ENCODE data around the gene AGAP2.

The AGAP2 gene

GRCh38 chr12:57732726-57733593 is 5.6 kb downstream of the AGAP2 start:
- no peak overlapping the region for H3K27ac ChIP-seq
- no peak overlapping the region for H3K4me2 ChIP-seq (ENCODE audit: low read length)
- H3K27me3 ChIP-seq (ENCODE audit: control insufficient read depth, insufficient read depth, low read length), result no peaks in the 10 kb centered on the region
- H2AFZ ChIP-seq, result no peak overlapping the region
- no peaks in the 10 kb centered on the region for H3K36me3 ChIP-seq (ENCODE audit: control insufficient read depth, insufficient read depth, low read length)
- no peaks in the 10 kb centered on the region for H3K9me3 ChIP-seq (ENCODE audit: control insufficient read depth, low read length)
- peaks cover 19% of the 10 kb centered on the region for H3K4me1 ChIP-seq
- H3K4me3 ChIP-seq (ENCODE audit: low read depth, low read length), result no peak overlapping the region
- H3K79me2 ChIP-seq, result no peaks in the 10 kb centered on the region
- H3K9ac ChIP-seq, result no peak overlapping the region
- TF ChIP-seq, protein P1, sequence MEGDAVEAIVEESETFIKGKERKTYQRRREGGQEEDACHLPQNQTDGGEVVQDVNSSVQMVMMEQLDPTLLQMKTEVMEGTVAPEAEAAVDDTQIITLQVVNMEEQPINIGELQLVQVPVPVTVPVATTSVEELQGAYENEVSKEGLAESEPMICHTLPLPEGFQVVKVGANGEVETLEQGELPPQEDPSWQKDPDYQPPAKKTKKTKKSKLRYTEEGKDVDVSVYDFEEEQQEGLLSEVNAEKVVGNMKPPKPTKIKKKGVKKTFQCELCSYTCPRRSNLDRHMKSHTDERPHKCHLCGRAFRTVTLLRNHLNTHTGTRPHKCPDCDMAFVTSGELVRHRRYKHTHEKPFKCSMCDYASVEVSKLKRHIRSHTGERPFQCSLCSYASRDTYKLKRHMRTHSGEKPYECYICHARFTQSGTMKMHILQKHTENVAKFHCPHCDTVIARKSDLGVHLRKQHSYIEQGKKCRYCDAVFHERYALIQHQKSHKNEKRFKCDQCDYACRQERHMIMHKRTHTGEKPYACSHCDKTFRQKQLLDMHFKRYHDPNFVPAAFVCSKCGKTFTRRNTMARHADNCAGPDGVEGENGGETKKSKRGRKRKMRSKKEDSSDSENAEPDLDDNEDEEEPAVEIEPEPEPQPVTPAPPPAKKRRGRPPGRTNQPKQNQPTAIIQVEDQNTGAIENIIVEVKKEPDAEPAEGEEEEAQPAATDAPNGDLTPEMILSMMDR (IDR thresholded peaks at IDR 0.05), result no peak

DNA sequence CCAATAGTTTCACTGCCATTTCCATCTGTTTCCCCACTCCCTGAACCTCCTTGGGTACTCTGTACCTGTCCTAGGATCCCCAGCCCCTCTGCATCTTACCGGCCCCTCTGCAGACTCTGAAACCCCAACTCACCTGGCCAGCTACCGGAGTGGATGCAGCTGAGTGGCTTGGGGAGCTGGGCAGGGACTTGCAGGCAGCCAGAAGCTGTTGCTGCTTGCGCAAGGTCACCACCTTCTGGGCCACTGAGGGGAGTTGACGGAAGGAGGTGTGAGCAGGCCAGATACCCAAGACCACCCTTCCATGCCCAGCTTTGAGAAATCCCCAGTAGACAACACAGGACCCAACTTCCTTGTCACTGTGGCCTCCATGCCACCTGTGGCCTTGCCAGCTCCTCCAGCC is 6.3 kb downstream of the AGAP2 start:
- Histone ChIP-seq H3K36me3 (ENCODE audit: control insufficient read depth, insufficient read depth, low read length) (no peaks in the 10 kb centered on the region), H2AFZ (no peak overlapping the region), H3K4me1 (peaks cover 18% of the 10 kb centered on the region), H3K9me3 (ENCODE audit: control insufficient read depth, low read length) (no peaks in the 10 kb centered on the region), H3K4me3 (ENCODE audit: low read depth, low read length) (no peak overlapping the region), H3K4me2 (ENCODE audit: low read length) (no peak overlapping the region), H3K9ac (no peak overlapping the region), H3K27ac (no peak overlapping the region), H3K79me2 (no peaks in the 10 kb centered on the region), H3K27me3 (ENCODE audit: control insufficient read depth, insufficient read depth, low read length) (no peaks in the 10 kb centered on the region)
- TF ChIP-seq, protein P1 (IDR thresholded peaks at IDR 0.05), result no peak

DNA sequence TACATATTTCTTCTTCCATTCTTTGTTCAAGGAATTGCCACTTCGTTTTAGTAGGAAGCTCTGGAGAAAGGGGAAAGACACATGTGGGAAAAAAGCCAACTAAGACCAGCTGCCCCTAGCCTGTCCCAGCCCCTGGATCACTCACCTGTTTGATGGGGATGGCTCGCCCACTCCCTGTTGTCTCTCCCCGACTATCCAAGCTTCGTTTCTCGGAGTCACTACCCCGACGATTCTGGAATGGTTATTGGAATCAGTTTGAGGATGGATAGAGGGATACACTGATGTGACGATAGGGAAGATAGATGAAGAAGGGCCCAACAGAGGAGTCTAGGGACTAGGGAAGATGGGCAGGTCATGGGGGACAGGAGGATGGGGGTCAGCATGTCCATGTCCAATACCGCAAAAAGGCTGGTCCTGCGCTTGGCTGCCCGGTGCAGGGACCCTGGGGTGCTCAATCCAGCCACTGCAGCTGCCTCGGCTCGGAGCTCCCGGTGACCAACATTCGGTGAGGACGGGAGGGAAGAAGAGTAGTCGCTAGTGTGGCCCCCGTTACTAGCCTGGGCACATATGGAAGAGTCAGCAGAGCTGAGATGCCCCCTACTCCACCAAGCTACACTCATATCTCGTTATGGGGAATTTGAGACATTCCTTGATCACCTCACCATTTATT is 7.0 kb downstream of the AGAP2 start:
- Histone ChIP-seq H2AFZ (no peak overlapping the region), H3K9me3 (ENCODE audit: control insufficient read depth, low read length) (no peaks in the 10 kb centered on the region), H3K36me3 (ENCODE audit: control insufficient read depth, insufficient read depth, low read length) (no peaks in the 10 kb centered on the region), H3K4me3 (ENCODE audit: low read depth, low read length) (no peak overlapping the region), H3K27ac (no peak overlapping the region), H3K9ac (no peak overlapping the region), H3K27me3 (ENCODE audit: control insufficient read depth, insufficient read depth, low read length) (no peaks in the 10 kb centered on the region), H3K4me2 (ENCODE audit: low read length) (no peak overlapping the region), H3K4me1 (peaks cover 16% of the 10 kb centered on the region), H3K79me2 (no peaks in the 10 kb centered on the region)
- TF ChIP-seq, protein P1 (IDR thresholded peaks at IDR 0.05), result no peak

DNA sequence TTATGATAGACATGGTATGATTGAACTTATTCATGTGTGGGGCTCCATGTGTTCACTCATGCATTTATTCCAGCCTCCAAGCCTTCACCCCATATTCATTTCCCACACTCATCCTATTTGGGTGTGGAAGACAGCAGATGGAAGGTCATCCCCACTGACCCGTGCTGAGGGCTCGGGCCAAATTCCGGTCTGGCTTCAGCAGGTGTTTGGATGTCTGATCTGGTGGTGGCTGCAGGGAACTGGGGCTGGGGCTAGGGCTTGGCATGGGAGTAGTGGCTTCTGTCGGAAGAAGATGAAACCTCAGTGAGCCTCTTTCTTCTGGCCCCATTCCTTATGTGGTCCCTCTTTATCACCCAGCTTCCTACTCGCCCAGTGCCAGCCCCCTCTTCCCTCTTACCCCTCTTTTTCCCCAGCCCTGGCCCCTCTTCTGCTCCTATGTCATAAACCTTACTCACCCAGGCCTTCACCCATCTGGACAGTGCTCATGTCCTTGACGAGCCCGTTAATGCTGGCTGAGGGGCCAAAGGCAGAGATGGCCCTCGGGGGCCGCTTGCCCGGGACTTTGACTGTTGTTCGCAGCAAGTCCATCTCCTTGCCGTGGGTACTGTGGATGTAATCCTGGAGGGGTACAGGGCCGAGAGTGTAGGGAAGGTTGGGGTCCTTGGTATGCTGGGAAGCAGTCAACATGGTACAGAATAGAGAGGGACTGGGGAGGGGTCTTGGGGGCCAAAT is 8.0 kb downstream of the AGAP2 start:
- Histone ChIP-seq H3K27ac (no peak overlapping the region), H3K36me3 (ENCODE audit: control insufficient read depth, insufficient read depth, low read length) (no peaks in the 10 kb centered on the region), H3K4me3 (ENCODE audit: low read depth, low read length) (no peak overlapping the region), H3K4me1 (peaks cover 8% of the 10 kb centered on the region), H3K4me2 (ENCODE audit: low read length) (no peak overlapping the region), H2AFZ (no peak overlapping the region), H3K9ac (no peak overlapping the region), H3K27me3 (ENCODE audit: control insufficient read depth, insufficient read depth, low read length) (peaks cover 3% of the 10 kb centered on the region), H3K79me2 (no peaks in the 10 kb centered on the region), H3K9me3 (ENCODE audit: control insufficient read depth, low read length) (no peaks in the 10 kb centered on the region)
- TF ChIP-seq, protein P1 (IDR thresholded peaks at IDR 0.05), result no peak
